Measurements from ENCODE around the gene ABCA12. TPM values are rescaled to one million over a fixed set of nuclear protein-coding genes. Genes with fewer than 3 reads are reported as not detected.

Gene ABCA12
- total RNA-seq, 1 donor from 2014 or later = not detected

DNA sequence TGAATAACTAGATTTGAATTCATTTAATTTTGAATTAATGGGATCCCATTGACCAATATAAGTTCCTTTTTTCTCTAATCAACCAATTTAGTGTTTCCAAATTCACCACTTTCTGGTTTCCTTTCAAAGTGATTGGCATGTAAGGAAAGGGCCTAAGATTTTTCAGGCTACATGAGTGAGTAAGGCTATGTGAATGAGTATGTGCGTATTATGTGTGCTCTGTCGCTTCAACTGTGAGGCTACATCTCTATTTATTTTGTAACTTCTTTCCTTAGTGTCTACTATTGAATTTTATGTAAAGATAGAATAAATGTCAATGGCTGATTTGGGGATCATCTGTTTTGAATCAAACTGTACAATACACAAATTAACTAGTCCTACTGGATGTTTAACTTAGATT, 110.6 kb downstream of the ABCA12 start:
- ATAC-seq (ENCODE audit: low read depth) (no peak), DNase-seq (no peak)
- TF ChIP-seq, protein P1, sequence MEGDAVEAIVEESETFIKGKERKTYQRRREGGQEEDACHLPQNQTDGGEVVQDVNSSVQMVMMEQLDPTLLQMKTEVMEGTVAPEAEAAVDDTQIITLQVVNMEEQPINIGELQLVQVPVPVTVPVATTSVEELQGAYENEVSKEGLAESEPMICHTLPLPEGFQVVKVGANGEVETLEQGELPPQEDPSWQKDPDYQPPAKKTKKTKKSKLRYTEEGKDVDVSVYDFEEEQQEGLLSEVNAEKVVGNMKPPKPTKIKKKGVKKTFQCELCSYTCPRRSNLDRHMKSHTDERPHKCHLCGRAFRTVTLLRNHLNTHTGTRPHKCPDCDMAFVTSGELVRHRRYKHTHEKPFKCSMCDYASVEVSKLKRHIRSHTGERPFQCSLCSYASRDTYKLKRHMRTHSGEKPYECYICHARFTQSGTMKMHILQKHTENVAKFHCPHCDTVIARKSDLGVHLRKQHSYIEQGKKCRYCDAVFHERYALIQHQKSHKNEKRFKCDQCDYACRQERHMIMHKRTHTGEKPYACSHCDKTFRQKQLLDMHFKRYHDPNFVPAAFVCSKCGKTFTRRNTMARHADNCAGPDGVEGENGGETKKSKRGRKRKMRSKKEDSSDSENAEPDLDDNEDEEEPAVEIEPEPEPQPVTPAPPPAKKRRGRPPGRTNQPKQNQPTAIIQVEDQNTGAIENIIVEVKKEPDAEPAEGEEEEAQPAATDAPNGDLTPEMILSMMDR (IDR thresholded peaks at IDR 0.05) = no peak
- CTCF ChIA-PET = no interaction called here
- no peaks in the 10 kb centered on the region for H3K36me3 Mint-ChIP-seq (ENCODE audit: low read depth)
- intact Hi-C loops (cut with micrococcal nuclease) = no loop called here
- no peaks in the 10 kb centered on the region for H3K9me3 Mint-ChIP-seq
- H3K4me1 Mint-ChIP-seq = no peaks in the 10 kb centered on the region
- no peak overlapping the region for H3K4me3 Mint-ChIP-seq
- H3K27ac Mint-ChIP-seq = no peak overlapping the region
- POLR2A ChIA-PET = no interaction called here
- no peaks in the 10 kb centered on the region for H3K27me3 Mint-ChIP-seq

DNA sequence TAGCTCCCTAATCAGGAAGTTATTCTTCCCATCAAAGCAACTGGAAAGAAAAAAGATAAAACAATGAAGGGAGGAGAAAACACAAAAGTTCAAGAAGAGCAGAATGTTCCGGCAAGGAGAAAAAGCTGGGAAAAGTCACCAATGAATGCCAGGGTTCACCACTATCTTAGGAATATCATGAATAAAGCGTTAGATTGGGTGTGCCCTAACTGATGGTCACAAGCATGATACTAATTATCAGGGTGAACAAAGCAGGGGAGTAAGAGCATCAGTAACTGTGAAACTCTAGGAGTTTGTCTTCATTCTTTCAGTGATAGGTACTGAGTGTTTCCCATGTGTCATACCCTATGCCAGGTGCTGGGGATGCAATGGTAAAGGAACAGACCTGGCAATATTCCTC, 115.5 kb downstream of the ABCA12 start:
- intact Hi-C loops (cut with micrococcal nuclease) = no loop called here
- no peaks in the 10 kb centered on the region for H3K36me3 Mint-ChIP-seq (ENCODE audit: low read depth)

DNA sequence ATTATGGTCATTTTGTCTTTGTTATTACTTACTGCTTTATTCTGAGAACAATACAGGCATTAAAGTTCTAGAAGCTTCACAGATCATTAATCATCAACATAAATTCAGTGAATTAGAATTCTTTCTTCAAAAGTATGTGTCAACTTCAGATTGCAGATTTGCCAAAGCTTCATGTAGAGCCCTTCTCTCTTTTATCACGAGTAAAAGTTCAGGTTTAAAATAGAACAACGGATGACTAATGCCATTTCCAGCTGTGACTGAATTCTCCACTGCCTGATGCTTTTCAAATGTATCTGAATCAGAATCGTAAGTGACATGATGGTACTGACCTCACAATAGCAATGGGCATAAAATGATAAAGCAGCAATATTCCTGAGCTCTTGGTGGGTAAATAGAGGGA, 116.0 kb downstream of the ABCA12 start:
- Mint-ChIP-seq H3K27ac (no peak overlapping the region), H3K36me3 (ENCODE audit: low read depth) (no peaks in the 10 kb centered on the region), H3K27me3 (no peaks in the 10 kb centered on the region), H3K4me1 (peaks cover 4% of the 10 kb centered on the region), H3K9me3 (no peaks in the 10 kb centered on the region), H3K4me3 (no peak overlapping the region)
- intact Hi-C loops (cut with micrococcal nuclease) = no loop called here
- CTCF ChIA-PET = no interaction called here
- no peak for ATAC-seq (ENCODE audit: low read depth)
- no peak for DNase-seq
- TF ChIP-seq, protein P1 (IDR thresholded peaks at IDR 0.05) = no peak
- POLR2A ChIA-PET = no interaction called here

More for the DNA sequence above, 115.5 kb downstream of the ABCA12 start:
- no peak for ATAC-seq (ENCODE audit: low read depth)
- CTCF ChIA-PET = no interaction called here
- TF ChIP-seq, protein P1 (IDR thresholded peaks at IDR 0.05) = no peak
- no peaks in the 10 kb centered on the region for H3K9me3 Mint-ChIP-seq
- H3K27me3 Mint-ChIP-seq = no peaks in the 10 kb centered on the region
- H3K27ac Mint-ChIP-seq = no peak overlapping the region
- no peak for DNase-seq
- H3K4me1 Mint-ChIP-seq = peaks cover 4% of the 10 kb centered on the region
- no peak overlapping the region for H3K4me3 Mint-ChIP-seq
- POLR2A ChIA-PET = no interaction called here

DNA sequence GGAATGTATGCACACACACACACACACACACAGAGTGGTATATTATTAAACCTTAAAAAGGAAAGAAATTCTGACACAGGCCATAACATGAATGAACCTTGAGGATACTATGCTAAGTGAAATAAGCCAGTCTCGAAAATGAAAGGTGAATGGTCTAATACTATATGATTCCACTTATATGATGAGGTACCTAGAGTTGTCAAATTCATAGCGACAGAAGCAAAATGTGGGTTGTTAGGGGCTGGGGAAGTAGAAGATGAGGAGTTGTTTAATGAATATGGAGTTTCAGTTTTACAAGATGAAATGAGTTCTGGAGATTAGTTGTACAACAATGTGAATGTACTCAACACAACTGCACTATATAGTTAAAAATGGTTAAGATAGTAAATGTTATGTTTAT, 118.1 kb downstream of the ABCA12 start:
- H3K4me1 Mint-ChIP-seq = peaks cover 4% of the 10 kb centered on the region
- intact Hi-C loops (cut with micrococcal nuclease) = no loop called here
- no peaks in the 10 kb centered on the region for H3K27me3 Mint-ChIP-seq
- no peaks in the 10 kb centered on the region for H3K9me3 Mint-ChIP-seq
- no peak overlapping the region for H3K4me3 Mint-ChIP-seq
- POLR2A ChIA-PET = no interaction called here
- H3K36me3 Mint-ChIP-seq (ENCODE audit: low read depth) = no peaks in the 10 kb centered on the region
- TF ChIP-seq, protein P1 (IDR thresholded peaks at IDR 0.05) = no peak
- DNase-seq (no peak), ATAC-seq (ENCODE audit: low read depth) (no peak)
- no peak overlapping the region for H3K27ac Mint-ChIP-seq
- CTCF ChIA-PET = no interaction called here

DNA sequence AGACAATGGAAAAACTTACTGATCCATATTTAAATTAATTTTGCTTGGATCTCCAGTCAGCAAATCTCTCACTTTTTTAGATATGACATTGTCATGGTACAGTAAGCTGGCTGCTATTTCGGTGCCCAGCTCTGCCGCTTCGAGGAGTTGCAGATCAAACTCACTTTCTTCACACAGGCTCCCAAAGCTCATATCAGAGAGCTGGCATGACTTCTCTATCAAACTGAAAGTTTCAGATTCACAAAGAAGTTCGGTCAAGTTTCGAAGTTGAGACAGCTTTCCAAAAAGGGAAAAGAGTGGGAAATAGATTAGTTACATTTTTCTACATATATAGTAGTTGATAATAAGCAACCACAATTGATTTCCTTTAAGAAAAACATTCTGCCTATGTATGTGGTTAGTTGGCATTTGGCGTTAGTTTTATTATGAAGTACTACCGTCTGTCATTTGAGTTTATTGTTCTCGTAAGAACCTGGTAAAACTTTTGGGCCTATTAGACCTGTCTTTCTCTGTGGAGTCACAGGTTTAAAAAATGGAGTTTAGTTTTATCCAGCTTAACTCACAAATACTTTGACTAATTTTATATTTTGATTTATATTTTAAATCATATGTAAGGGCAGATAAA, 118.8 kb downstream of the ABCA12 start:
- ChIA-PET CTCF (no interaction called here), POLR2A (no interaction called here)
- H3K4me3 Mint-ChIP-seq = no peak overlapping the region

More for the DNA sequence above, 118.8 kb downstream of the ABCA12 start:
- no peak overlapping the region for H3K27ac Mint-ChIP-seq
- no peaks in the 10 kb centered on the region for H3K36me3 Mint-ChIP-seq (ENCODE audit: low read depth)
- intact Hi-C loops (cut with micrococcal nuclease) = no loop called here
- DNase-seq (no peak), ATAC-seq (ENCODE audit: low read depth) (no peak)
- H3K9me3 Mint-ChIP-seq = no peaks in the 10 kb centered on the region
- H3K27me3 Mint-ChIP-seq = no peaks in the 10 kb centered on the region
- TF ChIP-seq, protein P1 (IDR thresholded peaks at IDR 0.05) = no peak
- H3K4me1 Mint-ChIP-seq = peaks cover 4% of the 10 kb centered on the region

Data from activated B cell treated with CpG ODN at 0.5 μM for 24 hours (primary cell).